Measurements from ENCODE around the gene ZNF236.
"Not testable (repeated sequence)": the region's sequence is repeated elsewhere in the genome, so short reads cannot be mapped to it uniquely, and the experiment has no call there.

Gene ZNF236

DNA sequence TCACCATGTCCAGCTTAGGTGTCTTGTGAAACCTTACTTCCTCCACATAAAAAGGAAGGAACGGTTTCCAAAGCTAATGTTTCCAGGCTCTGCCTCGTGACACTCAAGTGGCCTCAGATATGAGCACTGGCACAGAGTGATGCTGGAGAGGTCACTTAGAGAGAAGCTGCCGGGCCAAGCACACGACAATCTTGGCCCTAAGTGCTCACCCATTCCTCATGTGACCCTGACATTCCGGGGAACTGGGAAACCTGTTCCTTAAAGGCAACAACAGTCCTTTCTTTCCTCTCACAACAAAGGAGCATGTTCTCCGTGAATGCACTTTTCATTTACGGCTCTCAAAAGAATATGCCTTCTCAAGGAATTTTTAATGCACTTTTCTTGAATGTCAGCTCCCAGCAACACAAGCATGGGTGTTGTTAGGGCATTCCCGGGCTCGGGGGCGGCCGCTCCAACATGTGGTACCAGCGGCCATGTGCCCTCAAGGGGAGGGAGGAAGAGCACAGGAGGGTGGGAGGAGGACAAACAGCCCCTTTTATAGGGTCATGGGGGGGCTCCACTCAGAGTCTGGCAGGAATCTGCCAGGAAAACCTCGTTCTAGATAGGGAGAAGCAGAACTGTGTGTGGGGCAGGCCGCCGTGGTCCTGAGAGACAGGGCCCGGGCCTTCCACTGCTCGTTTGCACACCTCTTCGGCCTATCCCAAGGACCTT lies 191.6 kb downstream of the ZNF236 start:
- TF ChIP-seq, protein P1, sequence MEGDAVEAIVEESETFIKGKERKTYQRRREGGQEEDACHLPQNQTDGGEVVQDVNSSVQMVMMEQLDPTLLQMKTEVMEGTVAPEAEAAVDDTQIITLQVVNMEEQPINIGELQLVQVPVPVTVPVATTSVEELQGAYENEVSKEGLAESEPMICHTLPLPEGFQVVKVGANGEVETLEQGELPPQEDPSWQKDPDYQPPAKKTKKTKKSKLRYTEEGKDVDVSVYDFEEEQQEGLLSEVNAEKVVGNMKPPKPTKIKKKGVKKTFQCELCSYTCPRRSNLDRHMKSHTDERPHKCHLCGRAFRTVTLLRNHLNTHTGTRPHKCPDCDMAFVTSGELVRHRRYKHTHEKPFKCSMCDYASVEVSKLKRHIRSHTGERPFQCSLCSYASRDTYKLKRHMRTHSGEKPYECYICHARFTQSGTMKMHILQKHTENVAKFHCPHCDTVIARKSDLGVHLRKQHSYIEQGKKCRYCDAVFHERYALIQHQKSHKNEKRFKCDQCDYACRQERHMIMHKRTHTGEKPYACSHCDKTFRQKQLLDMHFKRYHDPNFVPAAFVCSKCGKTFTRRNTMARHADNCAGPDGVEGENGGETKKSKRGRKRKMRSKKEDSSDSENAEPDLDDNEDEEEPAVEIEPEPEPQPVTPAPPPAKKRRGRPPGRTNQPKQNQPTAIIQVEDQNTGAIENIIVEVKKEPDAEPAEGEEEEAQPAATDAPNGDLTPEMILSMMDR (IDR thresholded peaks at IDR 0.05) = no peak
- TF ChIP-seq ZFX (IDR thresholded peaks at IDR 0.05; ENCODE audit: borderline replicate concordance) = no peak

DNA sequence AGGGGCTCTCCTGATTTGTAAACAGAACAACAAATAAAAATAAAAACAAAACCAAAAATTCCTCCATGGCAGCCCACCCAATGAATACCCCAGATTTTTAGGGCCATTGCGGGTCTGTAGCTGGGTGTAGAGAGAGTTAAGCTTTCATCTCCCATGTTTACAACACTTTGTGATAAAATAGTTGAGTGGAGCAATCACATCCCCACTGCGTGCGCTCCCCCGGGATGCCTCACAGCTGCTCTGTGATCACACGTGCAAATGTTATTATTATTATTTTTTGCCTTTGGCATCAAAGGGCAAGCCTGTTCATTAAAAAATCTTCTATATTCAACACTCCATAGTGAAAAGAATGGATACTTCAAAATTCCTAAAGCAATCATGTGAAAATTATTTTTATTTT lies 192.2 kb downstream of the ZNF236 start:
- TF ChIP-seq, protein P1 (IDR thresholded peaks at IDR 0.05) = no peak
- TF ChIP-seq ZFX (IDR thresholded peaks at IDR 0.05; ENCODE audit: borderline replicate concordance) = no peak
- H3K27ac ChIP-seq = no peak overlapping the region

More for the DNA sequence above, 191.6 kb downstream of the ZNF236 start:
- H3K27ac ChIP-seq = no peak overlapping the region

DNA sequence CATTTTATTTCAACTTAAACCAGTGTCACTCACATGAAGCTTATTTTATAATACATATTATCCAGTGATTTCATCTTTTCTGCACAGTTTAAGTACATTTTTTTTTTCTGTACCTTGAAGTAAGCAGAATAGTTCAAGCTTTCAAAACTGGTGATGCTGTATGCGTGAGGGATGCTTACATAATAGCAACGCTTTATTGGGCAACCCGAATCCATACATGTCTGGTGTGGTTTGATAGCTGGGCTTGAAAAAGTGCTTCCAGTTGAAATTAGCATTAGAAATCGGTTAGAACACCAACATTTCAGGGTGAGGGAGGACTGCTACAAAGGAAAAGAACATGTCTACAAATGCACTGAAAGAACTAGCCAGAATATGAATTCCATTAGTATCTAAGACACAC lies 192.8 kb downstream of the ZNF236 start:
- no peak for TF ChIP-seq ZFX (IDR thresholded peaks at IDR 0.05; ENCODE audit: borderline replicate concordance)
- TF ChIP-seq, protein P1 (IDR thresholded peaks at IDR 0.05) = no peak
- no peak overlapping the region for H3K27ac ChIP-seq

DNA sequence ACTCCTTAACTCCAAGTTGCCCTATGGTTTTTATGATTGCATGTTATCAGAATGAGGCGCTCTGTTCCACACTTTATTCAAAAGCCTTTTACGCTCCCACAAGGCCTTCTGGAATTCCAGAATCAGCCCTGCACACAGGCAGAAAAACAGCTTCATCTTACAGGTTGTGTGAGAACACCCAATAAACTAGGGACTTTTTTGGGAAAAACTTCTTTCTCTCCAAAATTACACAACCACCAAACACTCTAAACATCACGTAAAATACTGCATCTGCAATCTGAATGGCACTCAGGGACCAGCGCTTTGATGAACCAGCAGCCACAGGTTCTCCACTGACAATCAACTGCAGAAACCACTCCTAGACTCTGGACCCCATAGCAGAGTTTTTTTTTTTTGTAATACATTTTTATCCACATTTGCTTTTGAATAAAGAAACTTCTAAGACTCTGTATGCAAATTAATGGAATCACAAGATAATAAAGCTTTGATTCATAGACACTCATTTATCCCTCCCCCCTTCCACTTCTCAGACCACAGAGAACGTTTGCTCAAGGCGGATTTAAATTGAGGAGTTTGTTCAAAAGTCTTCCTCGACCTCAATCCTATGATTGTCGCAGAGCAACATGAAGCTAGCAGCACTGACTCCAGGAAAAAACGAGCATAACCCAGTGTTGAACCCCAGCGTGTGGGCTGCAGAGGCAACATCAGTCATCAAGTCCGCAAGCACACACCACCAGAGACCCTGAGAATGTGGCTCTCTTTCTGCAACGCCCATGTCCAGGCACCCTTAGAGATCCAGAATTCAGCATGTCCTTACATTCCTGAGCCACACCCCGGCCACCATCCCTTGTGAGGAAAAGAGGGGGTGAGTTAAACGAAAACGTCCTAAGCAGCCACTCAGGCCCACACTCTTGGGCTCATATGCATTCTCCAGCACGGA lies 193.7 kb downstream of the ZNF236 start:
- no peak overlapping the region for H3K27ac ChIP-seq
- TF ChIP-seq, protein P1 (IDR thresholded peaks at IDR 0.05) = no peak
- TF ChIP-seq ZFX (IDR thresholded peaks at IDR 0.05; ENCODE audit: borderline replicate concordance) = no peak

DNA sequence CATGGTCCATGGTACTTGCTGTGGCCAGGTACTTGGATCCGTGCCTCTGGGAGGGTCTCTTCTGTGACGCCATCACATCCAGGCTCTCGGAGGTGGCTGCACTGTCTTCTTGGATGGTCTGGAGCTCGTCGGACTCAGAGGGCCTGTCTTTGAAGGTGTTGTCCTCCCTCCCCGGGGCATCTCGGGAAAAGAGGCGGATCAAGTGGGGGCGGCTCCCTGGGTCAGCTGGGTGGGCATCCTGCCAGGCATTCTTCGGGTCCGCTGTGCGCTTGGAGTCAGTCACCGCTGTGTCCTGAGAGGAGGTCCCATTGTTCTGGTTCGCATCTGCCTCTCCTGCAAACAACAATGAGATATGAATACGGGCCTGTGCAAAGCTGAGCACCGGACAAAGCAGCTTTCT lies 194.6 kb downstream of the ZNF236 start:
- no peak overlapping the region for H3K27ac ChIP-seq
- TF ChIP-seq, protein P1 (IDR thresholded peaks at IDR 0.05) = no peak
- no peak for TF ChIP-seq ZFX (IDR thresholded peaks at IDR 0.05; ENCODE audit: borderline replicate concordance)

DNA sequence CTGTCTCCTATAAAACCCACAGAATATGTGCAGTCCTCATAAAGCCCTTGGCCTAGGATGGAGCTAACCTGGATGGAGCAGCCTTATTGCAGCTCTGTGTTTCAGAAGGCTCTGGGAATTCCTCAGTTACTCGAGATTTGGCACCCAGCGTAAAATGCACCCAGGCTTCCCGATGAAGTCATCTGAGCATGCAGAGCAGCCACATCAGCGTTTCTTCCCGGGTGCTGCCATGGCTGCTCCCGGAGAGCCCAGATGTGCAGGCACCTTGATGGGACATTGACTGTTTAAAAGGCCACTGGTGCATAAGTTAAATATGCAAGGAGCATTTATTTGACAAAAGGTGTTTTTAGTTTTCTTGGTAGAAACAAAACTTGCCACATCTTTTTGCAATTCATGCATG lies 195.0 kb downstream of the ZNF236 start:
- no peak overlapping the region for H3K27ac ChIP-seq
- TF ChIP-seq ZFX (IDR thresholded peaks at IDR 0.05; ENCODE audit: borderline replicate concordance) = no peak
- TF ChIP-seq, protein P1 (IDR thresholded peaks at IDR 0.05) = no peak

DNA sequence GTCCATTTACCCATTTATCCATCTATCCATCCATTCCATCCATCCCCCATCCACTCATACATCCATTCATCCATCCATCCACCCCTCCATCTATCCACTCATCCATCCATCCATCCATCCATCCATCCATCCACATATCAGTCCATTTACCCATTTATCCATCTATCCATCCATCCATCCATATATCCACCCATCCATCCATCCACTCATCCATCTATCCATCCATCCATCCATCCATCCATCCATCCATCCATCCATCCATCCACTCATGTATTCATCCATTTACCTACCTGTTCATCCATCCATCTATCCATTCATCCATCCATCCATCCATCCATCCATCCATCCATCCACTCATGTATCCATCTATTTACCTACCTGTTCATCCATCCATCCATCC lies 196.3 kb downstream of the ZNF236 start:
- not testable (repeated sequence) for H3K27ac ChIP-seq

Data from 22Rv1 (cell line).